Ishikawa (cell line): ENCODE measurements around the gene ENOPH1.

Experiments used
- CEBPB ChIP-seq: IDR thresholded peaks from 2 replicates; pipeline ENCODE4 v1.6.1; 2012
- CREB1 ChIP-seq: IDR thresholded peaks from 2 replicates; pipeline ENCODE4 v1.6.1; 2012; ENCODE audit warnings: low read depth
- EGR1 ChIP-seq: IDR thresholded peaks from 2 replicates; pipeline ENCODE4 v1.6.1; 2012
- EP300 ChIP-seq: IDR thresholded peaks from 2 replicates; pipeline ENCODE4 v1.6.1; 2012; ENCODE audit warnings: borderline replicate concordance
- FOXM1 ChIP-seq: IDR thresholded peaks from 2 replicates; pipeline ENCODE4 v1.6.1; 2012; ENCODE audit warnings: low read depth, borderline replicate concordance
- RAD21 ChIP-seq: IDR thresholded peaks from 2 replicates; pipeline ENCODE4 v1.6.1; 2012; ENCODE audit warnings: low read depth
- TAF1 ChIP-seq: IDR thresholded peaks from 2 replicates; pipeline ENCODE4 v1.6.1; 2012; ENCODE audit warnings: low read depth, mild to moderate bottlenecking
- TCF12 ChIP-seq: IDR thresholded peaks from 2 replicates; pipeline ENCODE4 v1.6.1; 2012; ENCODE audit warnings: low read depth
- YY1 ChIP-seq: IDR thresholded peaks from 2 replicates; pipeline ENCODE4 v1.6.1; 2012; ENCODE audit warnings: low read depth
- ZBTB7A ChIP-seq: IDR thresholded peaks from 2 replicates; pipeline ENCODE4 v1.6.1; 2012; ENCODE audit warnings: low read depth
- TF ChIP-seq, protein P1 (sequence below): IDR thresholded peaks from 2 replicates; pipeline ENCODE4 v1.6.1; 2012; ENCODE audit warnings: low read depth, mild to moderate bottlenecking
- TF ChIP-seq, protein P2 (sequence below): IDR thresholded peaks from 2 replicates; pipeline ENCODE4 v1.6.1; 2012

DNA sequence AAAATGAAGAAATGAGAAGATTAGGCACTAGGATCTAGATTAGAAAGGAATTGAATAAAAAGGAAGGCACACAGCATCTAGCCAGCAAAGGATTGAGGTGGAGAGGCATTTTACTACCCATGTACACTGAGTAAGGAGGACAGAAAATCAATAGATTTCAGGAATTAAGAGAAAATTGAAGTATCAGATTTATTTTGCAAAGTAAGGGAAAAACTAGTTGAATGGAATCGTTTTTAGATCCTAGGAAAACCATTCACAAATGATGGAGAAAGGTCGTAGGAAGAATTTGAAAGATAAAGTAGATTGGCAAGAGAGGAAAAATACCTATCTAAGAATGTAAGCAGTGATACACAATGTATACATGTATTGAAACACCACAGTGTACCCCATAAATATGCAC lies 31.3 kb downstream of the ENOPH1 start:
- TF ChIP-seq, protein P1, sequence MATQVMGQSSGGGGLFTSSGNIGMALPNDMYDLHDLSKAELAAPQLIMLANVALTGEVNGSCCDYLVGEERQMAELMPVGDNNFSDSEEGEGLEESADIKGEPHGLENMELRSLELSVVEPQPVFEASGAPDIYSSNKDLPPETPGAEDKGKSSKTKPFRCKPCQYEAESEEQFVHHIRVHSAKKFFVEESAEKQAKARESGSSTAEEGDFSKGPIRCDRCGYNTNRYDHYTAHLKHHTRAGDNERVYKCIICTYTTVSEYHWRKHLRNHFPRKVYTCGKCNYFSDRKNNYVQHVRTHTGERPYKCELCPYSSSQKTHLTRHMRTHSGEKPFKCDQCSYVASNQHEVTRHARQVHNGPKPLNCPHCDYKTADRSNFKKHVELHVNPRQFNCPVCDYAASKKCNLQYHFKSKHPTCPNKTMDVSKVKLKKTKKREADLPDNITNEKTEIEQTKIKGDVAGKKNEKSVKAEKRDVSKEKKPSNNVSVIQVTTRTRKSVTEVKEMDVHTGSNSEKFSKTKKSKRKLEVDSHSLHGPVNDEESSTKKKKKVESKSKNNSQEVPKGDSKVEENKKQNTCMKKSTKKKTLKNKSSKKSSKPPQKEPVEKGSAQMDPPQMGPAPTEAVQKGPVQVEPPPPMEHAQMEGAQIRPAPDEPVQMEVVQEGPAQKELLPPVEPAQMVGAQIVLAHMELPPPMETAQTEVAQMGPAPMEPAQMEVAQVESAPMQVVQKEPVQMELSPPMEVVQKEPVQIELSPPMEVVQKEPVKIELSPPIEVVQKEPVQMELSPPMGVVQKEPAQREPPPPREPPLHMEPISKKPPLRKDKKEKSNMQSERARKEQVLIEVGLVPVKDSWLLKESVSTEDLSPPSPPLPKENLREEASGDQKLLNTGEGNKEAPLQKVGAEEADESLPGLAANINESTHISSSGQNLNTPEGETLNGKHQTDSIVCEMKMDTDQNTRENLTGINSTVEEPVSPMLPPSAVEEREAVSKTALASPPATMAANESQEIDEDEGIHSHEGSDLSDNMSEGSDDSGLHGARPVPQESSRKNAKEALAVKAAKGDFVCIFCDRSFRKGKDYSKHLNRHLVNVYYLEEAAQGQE = no peak
- TF ChIP-seq EP300 = no peak
- no peak for TF ChIP-seq TCF12
- TF ChIP-seq, protein P2, sequence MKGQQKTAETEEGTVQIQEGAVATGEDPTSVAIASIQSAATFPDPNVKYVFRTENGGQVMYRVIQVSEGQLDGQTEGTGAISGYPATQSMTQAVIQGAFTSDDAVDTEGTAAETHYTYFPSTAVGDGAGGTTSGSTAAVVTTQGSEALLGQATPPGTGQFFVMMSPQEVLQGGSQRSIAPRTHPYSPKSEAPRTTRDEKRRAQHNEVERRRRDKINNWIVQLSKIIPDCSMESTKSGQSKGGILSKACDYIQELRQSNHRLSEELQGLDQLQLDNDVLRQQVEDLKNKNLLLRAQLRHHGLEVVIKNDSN = no peak
- TF ChIP-seq FOXM1 = no peak
- no peak for TF ChIP-seq CREB1
- TF ChIP-seq EGR1 = no peak
- TF ChIP-seq RAD21 = no peak
- no peak for TF ChIP-seq TAF1
- TF ChIP-seq CEBPB = no peak
- TF ChIP-seq YY1 = no peak
- TF ChIP-seq ZBTB7A = no peak
